ENCODE results near the gene CLC.

Gene CLC

GRCh38 chr19:39681416-39681815 is 56.4 kb downstream of the CLC start:
- in situ Hi-C loops (cut with MboI; ENCODE audit: low sequenced_read_pairs) = no loop called here
